KG1 (cell line): Measurements from ENCODE around the gene PNMA6E.

Source experiments
- DNase-seq: peaks from one replicate; lab custom pipeline; 2025; lab: John Stamatoyannopoulos, UW

The PNMA6E gene

GRCh38 chrX:153401133-153401764 lies at the start of gene PNMA6E:
Gene PNMA6E (minus strand): TSS chrX:153401350. CDS start chrX:153398849, 2,501 bp downstream.
- no peak for DNase-seq

- no peak for DNase-seq
Observed at GRCh38 chrX:153450949-153451277, 49.8 kb upstream of the PNMA6E start.

- no peak for DNase-seq
Observed at GRCh38 chrX:153450114-153450948, 49.2 kb upstream of the PNMA6E start.

GRCh38 chrX:153449368-153450113 lies 48.4 kb upstream of the PNMA6E start:
- DNase-seq: no peak

GRCh38 chrX:153448556-153449367 lies 47.6 kb upstream of the PNMA6E start:
- DNase-seq: no peak

- DNase-seq: no peak
Observed at GRCh38 chrX:153447581-153447960, 46.4 kb upstream of the PNMA6E start.

GRCh38 chrX:153446950-153447580 lies 45.9 kb upstream of the PNMA6E start:
- no peak for DNase-seq

GRCh38 chrX:153446636-153446936 lies 45.4 kb upstream of the PNMA6E start:
- DNase-seq: no peak

- DNase-seq: no peak
Observed at GRCh38 chrX:153445856-153446635, 44.9 kb upstream of the PNMA6E start, which contains the start of gene TREX2. Gene TREX2 (minus strand): TSS chrX:153446056. CDS start chrX:153445430, 626 bp downstream.

GRCh38 chrX:153445106-153445855 lies 44.1 kb upstream of the PNMA6E start:
- no peak for DNase-seq

GRCh38 chrX:153444333-153445011 lies 43.3 kb upstream of the PNMA6E start:
- DNase-seq: no peak

GRCh38 chrX:153443476-153444332 lies 42.6 kb upstream of the PNMA6E start:
- DNase-seq: no peak

- DNase-seq: no peak
Observed at GRCh38 chrX:153442463-153442862, 41.3 kb upstream of the PNMA6E start.

- DNase-seq: no peak
Observed at GRCh38 chrX:153441981-153442380, 40.8 kb upstream of the PNMA6E start.

GRCh38 chrX:153441296-153441695 lies 40.1 kb upstream of the PNMA6E start:
- no peak for DNase-seq

- no peak for DNase-seq
Observed at GRCh38 chrX:153440556-153441135, 39.5 kb upstream of the PNMA6E start.

GRCh38 chrX:153439977-153440376 lies 38.8 kb upstream of the PNMA6E start:
- DNase-seq: no peak

GRCh38 chrX:153438532-153438931 lies 37.4 kb upstream of the PNMA6E start:
- no peak for DNase-seq
